GM20000 (cell line): Measurements from ENCODE around the gene CD38.

Experiments
- DNase-seq: peaks from one replicate; pipeline ENCODE4 v3.0.0; 2012; ENCODE audit warnings: low spot score
- TF ChIP-seq, protein P1 (sequence below): IDR thresholded peaks from 2 replicates; pipeline ENCODE4 v1.5.1; 2012; ENCODE audit warnings: mild to moderate bottlenecking, control low read depth; ENCODE audit errors: extremely low read depth, missing control alignments

Gene CD38

GRCh38 chr4:15901998-15902397, 123.9 kb downstream of the CD38 start:
- no peak for DNase-seq
- TF ChIP-seq, protein P1, sequence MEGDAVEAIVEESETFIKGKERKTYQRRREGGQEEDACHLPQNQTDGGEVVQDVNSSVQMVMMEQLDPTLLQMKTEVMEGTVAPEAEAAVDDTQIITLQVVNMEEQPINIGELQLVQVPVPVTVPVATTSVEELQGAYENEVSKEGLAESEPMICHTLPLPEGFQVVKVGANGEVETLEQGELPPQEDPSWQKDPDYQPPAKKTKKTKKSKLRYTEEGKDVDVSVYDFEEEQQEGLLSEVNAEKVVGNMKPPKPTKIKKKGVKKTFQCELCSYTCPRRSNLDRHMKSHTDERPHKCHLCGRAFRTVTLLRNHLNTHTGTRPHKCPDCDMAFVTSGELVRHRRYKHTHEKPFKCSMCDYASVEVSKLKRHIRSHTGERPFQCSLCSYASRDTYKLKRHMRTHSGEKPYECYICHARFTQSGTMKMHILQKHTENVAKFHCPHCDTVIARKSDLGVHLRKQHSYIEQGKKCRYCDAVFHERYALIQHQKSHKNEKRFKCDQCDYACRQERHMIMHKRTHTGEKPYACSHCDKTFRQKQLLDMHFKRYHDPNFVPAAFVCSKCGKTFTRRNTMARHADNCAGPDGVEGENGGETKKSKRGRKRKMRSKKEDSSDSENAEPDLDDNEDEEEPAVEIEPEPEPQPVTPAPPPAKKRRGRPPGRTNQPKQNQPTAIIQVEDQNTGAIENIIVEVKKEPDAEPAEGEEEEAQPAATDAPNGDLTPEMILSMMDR: no peak

GRCh38 chr4:15902746-15903145, 124.6 kb downstream of the CD38 start:
- no peak for DNase-seq
- TF ChIP-seq, protein P1: no peak
